HK-2 (cell line): ENCODE measurements around the gene RESF1.
"Not testable (repeated sequence)": the region's sequence is repeated elsewhere in the genome, so short reads cannot be mapped to it uniquely, and the experiment has no call there.

Experiments
- DNase-seq: peaks from one replicate; pipeline ENCODE4 v3.0.0-alpha.2; 2018; ENCODE audit not compliant: unreplicated experiment

Gene RESF1, protein sequence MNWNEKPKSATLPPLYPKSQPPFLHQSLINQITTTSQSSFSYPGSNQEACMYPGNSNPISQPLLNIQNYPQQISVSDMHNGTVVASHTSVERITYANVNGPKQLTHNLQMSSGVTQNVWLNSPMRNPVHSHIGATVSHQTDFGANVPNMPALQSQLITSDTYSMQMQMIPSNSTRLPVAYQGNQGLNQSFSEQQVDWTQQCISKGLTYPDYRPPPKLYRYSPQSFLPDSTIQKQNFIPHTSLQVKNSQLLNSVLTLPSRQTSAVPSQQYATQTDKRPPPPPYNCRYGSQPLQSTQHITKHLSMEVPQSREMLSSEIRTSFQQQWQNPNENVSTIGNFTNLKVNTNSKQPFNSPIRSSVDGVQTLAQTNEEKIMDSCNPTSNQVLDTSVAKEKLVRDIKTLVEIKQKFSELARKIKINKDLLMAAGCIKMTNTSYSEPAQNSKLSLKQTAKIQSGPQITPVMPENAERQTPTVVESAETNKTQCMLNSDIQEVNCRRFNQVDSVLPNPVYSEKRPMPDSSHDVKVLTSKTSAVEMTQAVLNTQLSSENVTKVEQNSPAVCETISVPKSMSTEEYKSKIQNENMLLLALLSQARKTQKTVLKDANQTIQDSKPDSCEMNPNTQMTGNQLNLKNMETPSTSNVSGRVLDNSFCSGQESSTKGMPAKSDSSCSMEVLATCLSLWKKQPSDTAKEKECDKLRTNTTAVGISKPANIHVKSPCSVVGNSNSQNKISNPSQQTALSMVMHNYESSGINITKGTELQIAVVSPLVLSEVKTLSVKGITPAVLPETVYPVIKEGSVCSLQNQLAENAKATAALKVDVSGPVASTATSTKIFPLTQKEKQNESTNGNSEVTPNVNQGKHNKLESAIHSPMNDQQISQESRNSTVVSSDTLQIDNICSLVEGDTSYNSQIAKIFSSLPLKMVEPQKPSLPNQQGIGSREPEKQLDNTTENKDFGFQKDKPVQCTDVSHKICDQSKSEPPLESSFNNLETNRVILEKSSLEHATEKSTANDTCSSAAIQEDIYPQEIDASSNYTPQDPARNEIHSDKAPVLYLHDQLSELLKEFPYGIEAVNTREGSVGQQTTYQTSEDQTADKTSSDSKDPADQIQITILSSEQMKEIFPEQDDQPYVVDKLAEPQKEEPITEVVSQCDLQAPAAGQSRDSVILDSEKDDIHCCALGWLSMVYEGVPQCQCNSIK (N-terminal part only)

DNA sequence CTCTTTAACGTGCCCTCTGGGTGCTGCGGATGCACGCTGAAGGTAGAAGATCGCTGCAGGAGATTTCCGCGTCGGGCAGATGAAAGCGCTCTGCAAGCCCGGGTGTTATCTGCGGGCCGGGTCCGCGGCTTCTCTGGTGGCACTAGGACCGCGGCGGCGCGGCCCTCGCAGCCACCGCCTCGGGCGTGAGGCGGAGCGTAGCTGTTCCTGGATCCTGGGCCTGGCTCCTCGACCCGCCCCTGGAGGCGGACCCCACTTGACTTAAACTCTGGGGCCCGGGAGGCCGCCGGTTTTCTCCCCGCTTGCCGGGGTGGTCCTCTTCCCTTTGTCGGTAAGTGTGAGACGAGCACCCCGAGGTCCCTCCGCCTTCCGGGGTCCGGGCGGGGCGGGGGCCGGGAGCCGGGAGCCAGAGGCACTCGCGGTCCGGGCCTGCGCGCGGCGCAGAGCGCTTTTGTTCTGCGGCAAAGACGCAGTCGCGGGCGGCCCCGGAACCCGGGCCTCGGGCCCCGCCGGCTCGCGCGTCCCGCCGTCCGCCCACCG, at the start of gene RESF1:
Gene RESF1 (plus strand): TSS at position 255 of the 540 bp plus-strand sequence. CDS start 21,541 bp downstream, outside the sequence.
- peak; percentile 85 for DNase-seq

DNA sequence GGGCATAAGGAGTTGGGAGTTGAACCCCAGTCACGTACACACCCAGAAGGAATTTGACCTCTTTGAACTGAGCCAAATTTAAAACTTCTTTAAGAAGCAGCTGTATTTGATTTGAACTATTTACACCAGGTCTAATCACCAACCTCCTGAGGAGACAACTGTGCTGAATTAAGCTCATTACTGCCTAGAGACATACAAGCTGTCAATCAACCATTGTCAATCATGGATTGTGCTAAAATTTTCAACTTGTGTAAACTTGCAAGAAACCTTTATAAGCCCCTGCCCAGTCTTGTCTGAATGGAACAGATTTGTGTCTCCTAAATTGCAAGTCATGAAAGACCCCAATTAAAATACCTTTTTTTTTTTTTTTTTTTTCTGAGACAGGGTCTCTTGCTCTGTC, 44.3 kb upstream of the RESF1 start:
- DNase-seq = no peak

DNA sequence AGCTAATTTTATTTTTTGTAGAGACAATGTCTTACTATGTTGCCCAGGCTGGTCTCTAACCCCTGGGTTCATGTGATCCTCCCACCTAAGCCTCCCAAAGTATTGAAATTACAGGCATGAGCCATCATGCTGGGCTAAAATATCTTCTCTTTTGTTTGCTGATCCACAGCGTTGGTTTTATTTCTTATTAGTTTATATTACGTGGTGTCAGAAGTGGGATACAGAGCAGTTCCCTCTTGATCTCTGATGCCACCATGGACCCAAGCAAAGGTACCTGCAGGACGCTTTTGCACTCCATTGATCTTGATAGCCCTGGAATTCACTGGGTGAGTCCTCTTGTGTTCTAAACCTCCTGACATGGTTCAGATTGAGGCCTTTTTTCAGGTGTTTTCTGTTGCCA, 43.8 kb upstream of the RESF1 start:
- DNase-seq = no peak

DNA sequence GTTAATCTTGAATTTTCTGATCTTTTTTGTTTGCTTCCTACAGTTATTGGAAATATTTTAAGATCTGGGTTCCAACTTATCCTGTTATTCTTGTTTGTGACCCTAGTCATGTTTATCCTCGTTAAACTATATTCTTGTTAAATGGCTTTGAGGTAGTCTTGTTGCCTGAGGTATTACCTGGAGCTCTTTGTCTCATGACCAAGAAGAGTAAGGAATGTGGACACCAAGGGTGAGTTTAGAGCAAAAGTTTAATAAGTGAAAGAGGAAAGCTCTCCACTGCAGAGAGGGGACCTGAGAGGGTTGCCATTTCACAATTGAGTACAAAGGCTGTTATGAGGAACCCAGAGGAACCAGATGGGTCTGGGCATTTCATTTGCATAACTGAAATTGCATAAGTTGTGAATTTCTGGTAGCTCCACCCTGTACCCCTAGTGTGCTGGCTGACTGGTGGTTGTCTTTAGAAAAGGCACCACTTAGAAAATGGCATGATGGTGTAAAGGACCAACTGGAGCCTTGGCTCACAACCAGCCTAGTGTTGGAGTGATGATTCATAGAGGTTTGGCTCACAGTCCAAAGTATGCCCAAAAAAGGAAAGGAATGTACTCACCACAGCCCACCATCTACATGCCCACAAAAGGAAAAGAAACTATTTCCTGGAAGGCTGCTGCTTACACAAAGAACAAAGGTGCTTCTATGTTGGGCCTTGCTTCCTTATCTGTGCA, 36.7 kb upstream of the RESF1 start:
- DNase-seq = peak; percentile 3

DNA sequence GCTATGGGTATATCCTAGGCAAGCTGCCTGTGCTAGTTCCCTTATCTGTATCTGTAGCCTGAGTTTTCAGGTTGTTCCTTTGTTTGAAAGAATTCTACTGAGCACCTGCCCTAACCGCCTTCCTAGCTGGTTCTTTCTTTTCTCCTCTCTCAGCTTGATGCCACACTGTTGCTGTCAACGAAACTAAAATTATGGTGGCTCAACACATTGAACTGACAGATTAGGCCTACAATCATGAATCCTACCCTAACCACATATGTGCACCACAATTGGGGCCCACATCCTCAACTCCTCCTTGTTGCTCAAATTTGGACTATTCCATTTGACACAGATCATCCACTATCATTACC, 36.2 kb upstream of the RESF1 start:
- DNase-seq = peak; percentile 1

DNA sequence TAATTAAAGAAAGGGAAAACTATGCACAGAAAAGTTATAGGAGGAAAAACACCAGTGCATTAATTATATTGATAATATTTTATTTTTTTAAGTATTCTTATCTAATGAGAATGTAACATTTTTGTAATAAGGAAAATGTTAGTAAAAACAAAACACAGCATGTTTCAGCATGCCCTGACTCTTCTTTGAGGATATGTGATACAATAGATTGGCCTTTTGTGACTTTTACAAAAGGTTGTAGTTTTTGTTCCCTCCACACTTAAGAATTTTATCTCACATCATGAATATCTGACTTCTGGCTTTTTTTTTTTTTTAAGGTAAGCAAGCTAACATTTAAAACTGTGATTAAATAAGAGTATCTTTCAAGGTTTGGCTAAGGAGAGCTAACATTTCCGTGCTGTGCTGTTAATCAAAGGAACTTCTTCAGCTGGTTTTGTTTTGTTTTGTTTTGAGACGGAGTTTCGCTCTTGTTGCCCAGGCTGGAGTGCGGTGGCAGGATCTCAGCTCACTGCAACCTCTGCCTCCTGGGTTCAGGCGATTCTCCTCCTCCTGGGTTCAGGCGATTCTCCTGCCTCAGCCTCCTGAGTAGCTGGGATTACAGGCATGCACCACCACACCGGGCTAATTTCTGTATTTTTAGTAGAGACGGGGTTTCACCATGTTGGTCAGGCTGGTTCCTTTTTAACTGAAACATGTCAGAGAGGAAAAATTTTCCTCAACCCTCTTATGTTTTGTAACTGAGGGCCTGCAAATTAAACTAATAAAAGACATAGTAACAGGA, 30.8 kb upstream of the RESF1 start:
- no peak for DNase-seq

DNA sequence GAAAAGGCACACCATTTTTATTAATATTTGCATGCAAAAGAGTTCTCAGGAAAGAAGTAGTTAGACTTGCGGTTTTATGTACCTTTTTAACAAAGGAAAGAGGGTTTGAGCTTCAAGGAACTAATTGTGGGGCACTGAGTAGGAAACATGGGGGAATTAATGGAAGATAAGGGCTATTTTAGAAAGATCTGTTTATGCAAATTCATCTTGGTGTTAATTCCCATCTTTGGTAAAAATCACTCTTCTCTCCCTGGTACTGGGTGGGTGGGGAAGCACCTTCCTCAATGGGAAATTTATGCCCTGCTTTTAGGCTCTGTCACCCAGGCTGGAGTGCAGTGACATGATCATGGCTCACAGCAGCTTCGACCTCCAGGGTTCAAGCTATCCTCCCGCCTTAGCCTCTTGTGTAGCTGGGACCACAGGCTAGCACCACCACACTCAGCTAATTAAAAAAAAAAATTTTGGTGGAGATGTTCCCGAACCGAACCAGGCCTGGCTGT, 30.1 kb upstream of the RESF1 start:
- DNase-seq = no peak

DNA sequence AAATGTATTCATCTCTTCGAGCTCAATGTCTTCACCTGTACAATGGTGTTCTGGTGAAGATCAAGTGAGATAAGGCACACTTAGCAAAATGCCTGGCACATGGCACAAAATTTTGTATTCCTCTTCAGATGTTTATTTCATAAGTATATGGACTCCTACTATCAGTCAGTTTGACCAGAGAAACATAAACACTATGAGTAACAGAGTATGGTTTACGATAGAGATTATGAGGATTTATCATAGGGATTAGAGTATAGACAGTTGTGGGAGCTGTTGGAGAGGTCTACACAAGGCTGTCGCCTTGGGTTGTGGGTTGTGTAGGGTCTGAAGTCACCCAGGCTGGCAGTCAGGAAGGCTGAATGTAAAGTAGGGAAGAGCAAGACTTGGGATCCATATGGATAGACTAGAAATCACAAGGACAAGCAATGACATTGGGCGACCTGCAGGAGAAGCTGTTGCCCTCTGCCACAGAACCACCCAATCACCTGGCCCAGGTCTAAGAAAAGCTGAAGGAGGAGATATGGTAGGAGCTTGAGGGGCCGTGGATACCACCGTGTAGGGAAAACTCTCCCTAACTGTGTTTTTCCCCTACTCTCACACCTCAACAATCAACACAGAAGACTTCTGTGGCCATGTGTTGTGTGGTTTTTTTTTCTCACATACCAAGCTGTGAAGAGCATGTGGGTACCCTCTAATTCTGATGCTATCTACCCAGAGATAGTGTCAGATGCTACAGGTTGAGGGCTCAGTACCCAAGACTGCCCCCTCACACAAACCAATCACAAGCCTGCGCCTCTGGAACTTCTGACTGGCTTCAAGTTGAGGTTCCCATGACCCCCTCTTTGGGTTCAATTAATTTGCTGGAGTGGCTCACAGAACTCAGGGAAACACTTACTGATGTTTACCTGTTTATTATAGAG, 27.2 kb upstream of the RESF1 start:
- DNase-seq = no peak

DNA sequence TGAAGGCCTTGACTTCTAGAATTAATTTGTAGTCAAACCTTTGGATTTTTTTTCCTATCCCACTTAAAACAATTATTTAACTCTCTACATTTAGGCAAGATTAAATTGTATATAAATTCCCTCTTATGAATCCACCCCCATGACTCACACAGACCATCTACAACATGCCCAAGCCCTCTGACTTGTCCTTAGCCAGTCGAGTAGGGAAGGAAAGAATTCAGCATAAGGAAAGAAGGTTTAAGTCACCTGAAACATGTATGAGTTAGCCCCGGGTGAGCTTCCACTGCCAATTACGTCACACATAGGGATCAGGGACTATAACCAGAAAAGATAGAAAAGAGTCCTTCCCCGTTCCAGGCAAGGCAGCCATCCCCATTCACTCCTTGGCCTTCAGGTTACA, 14.9 kb upstream of the RESF1 start:
- no peak for DNase-seq

DNA sequence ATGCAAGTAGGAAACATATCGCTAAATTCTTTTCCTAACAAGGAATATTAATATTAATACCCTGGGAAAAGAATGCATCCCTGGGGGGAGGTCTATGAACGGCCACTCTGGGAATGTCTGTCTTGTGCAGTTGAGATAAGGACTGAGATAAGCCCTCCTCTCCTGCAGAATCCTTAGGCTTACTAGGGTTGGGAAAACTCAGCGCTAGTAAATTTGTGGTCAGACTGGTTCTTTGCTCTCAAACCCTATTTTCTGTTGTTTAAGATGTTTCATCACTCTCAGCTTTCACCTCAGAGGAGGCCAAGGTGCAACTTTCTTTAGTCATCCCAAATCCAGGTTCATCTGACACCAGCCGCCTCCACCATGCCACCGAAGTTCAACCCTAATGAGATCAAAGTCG, 11.2 kb upstream of the RESF1 start:
- no peak for DNase-seq

DNA sequence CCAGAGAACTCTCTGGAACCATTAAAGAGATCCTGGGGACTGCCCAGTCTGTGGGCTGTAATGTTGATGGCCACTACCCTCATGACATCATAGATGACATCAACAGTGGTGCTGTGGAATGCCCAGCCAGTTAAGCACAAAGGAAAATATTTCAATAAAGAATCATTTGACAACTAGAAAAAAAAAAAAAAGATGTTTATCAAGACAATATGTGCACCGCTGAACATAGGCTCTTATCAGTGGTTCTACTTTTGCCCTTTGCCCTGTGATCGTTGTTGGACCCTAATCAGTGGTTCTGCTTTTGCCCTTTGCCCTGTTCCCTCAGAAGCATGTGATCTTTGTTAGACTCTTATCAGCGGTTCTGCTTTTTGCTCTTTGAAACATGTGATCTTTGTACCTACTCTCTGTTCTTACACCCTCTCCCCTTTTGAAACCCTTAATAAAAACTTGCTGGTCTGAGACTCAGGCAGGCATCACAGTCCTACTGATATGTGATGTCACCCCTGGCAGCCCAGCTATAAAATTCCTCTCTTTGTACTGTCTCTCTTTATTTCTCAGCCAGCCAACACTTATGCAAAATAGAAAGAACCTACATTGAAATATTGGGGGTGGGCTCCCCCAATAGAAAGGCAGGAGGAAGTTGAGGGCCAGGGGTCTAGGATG, 10.4 kb upstream of the RESF1 start:
- not testable (repeated sequence) for DNase-seq

DNA sequence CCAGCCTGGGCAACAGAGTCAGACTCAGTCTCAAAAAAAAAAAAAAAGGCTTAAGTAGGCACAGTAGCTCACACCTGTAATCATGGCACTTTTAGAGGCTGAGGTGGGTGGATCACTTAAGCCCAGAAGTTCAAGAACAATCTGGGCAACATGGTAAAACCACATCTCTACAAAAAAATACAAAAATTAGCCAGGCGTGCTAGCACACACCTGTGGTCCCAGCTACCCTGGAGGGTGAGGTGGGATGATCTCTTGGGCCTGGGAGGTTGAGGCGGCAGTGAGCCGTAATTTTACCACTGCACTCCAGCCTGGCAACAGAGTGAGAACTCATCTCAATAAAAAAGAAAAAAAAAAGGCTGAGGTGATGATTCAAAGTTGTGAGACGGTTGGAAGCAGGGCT, 9.1 kb upstream of the RESF1 start:
- no peak for DNase-seq

DNA sequence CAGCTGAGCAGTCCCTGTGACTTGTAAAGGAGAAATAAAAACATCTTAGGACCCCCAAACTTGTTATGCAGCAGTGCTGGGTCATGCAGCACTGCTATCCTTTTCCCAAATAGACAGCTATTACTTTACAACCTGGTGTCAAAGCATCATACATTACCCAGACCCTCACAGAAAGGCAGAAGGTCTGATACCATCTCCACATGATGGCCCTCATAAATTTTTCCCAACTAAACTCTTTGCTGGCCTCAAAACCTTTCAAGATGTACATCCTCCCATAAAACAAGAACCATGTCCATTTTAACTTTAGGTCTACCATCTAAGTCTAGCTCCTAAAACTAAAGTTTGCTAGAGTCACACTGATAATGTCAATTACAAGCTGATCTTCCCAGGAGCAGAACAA, 8.7 kb upstream of the RESF1 start:
- DNase-seq = no peak

DNA sequence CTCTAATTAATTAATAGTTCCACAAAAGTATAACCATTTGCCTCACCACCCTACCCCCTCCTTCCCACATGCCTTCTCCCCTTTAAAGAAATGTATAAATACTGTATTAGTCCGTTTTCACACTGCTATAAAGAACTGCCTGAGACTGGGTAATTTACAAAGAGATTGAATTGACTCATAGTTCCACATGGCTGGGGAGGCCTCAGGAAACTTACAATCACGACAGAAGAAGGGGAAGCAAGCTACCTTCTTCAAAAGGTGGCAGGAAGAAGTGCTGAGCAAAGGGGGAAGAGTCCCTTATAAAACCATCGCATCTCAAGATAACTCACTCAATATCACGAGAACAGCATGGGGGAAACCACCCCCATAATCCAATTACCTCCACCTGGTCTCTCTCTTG, 8.2 kb upstream of the RESF1 start:
- DNase-seq = no peak

DNA sequence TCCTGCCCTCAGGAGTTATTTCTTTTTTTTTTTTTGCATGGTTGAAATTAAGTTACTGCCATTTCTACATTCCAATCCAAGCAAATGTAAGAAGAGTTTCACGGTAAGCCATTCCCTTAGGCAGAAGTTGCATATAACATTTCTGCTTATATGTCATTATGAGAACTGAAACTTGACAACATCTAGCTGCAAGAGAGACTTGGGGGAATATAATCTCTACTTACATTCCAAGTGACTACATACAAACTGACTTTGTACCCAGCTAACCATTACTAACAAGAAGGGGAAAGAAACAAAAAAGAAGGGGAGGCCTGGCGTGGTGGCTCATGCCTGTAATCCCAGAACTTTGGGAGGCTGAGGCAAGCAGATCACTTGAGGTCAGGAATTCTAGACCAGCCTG, 7.3 kb upstream of the RESF1 start:
- DNase-seq = no peak

DNA sequence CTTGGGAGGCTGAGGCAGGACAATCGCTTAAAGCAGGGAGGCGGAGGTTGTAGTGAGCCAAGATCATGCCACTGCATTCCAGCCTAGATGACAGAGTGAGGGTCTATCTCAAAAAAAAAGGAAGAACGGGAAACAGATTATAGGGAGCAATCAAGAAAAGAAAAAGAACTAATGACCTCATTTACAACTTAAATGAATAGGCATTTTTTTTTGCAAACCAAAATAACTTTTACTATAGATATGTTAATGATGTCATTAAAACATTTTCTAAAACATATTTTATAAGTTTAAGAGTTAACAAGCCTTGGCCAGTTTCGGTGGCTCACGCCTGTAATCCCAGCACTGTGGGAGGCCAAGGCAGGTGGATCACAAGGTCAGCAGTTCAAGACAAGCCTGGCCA, 6.8 kb upstream of the RESF1 start:
- no peak for DNase-seq

DNA sequence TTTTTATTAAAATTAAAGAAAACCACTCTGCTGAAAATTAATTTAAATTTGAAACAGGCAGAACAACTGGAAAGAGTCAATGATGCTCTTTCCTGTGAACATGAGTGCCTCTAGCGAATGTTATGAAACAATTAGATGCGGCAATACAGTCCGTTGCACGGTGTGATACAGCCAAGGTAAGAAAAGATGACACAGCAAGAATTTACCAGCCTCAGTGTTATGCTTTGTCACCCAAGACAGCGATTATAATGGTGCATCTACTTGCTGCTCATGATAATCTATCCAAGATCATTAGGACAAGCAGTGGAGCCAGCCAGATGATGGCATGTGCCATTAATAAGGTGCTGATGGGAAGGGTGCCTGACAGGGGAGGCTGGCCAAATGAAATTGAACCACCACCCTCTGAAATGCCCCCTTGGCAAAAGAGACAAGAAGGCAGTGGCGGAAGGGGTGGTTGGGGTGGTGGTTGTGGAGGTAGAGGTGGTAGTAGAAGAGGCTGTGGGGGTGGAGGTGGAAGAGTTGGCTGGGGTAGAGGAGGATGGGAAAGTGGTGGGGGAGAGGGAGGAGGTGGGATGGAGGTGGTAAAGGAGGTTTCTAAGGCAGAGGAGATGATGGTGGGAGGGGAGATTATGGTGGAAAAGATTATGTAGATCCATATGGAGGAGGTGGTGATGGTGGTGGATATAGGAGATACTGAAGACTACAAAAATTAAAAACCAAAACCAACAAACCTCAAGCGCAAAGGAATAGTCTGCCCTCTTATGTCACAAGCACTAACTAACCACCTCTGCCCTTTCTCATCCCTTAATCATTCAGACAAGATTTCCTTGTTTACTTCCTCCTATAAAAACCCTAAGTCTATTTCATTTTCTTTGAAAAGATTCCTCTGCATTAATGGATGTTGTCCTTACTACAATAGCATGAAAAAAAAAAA, 4.0 kb upstream of the RESF1 start:
- DNase-seq = no peak
